ENCODE data around the gene PRUNE2.

The PRUNE2 gene

GRCh38 chr9:76609285-76610010 is 296.5 kb downstream of the PRUNE2 start:
- CTCF ChIA-PET, result interaction anchor here (0.5 kb wide), 1 partner anchor 21 kb away, joined by 4 read pairs; no protein-coding TSS in a partner anchor
- POLR2A ChIA-PET (ENCODE audit: low non-redundant PET), result no interaction called here
- H3K27ac ChIP-seq, result no peak overlapping the region
- no peak for DNase-seq (ENCODE audit: low spot score)
- no peak for TF ChIP-seq CTCF (conservative IDR thresholded peaks at IDR 0.05; ENCODE audit: low read depth)

DNA sequence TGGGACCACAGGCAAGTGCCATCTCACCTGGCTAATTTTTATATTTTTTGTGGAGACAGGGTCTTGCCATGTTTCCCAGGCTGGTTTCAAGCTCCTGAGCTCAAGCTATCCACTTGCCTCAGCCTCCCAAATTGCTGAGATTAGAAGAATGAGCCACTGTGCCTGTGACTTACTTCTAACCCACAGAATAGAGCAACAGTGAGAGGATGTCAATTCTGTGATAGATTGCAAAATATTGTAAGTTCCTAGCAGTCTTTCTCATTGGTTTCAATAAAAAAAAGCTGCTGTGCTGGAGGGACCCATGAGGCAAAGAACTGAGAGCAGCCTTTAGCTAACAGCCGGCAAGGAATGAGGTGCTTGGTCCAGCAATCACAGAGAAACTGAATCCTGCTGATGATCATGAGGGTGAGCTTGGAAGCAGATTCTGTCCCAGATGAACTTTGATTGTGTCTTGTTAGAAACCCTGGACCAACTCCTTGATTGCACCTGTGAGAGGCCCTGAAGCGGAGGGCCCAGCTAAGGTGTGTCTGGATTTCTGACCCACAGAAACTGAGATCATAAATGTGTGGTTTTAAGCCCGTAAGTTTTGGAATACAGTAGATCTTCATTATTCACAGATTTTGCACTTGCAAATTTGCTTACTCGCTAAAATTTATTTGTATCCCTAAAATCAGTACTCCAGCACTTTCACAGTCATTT is 297.2 kb downstream of the PRUNE2 start:
- no peak for TF ChIP-seq CTCF (conservative IDR thresholded peaks at IDR 0.05; ENCODE audit: low read depth)
- POLR2A ChIA-PET (ENCODE audit: low non-redundant PET), result no interaction called here
- DNase-seq (ENCODE audit: low spot score), result no peak
- CTCF ChIA-PET, result no interaction called here
- no peak overlapping the region for H3K27ac ChIP-seq

DNA sequence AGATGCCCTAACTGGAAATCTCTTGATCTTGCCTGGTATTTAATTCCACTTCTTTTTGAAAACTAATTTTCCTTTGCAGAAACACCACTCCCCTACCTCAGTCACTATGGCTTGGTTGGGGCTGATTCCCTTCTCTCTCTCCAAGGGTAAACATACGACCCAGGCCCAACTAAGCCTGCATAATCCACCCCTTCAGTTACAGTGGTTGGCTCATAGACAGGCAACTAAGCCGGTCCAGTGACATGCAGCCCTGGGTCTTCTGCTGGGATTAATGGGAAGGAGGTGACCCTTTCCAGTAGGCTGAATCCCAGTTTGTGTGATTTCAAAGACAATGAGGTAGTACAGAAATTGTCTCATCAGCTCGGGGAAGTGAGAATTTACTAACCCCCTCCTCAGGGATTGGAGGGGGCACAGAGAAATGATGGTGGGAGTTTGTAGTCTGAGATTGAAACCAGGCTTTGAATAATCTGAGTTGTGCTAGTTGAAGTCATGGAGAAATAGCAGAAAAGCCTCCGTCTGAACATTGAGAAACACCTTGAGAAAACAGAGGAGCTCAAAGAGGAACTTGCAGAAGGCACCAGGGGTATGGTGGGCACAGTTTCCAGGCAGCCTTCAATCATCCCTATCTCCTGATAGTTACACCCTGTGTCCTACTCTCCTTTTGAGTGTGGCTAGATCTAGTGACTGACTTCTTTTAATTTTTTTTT is 298.0 kb downstream of the PRUNE2 start:
- TF ChIP-seq CTCF (conservative IDR thresholded peaks at IDR 0.05; ENCODE audit: low read depth), result no peak
- no peak for DNase-seq (ENCODE audit: low spot score)
- ChIA-PET CTCF (no interaction called here), POLR2A (ENCODE audit: low non-redundant PET) (no interaction called here)
- no peak overlapping the region for H3K27ac ChIP-seq

- POLR2A ChIA-PET (ENCODE audit: low non-redundant PET), result no interaction called here
- CTCF ChIA-PET, result no interaction called here
- DNase-seq (ENCODE audit: low spot score), result no peak
- TF ChIP-seq CTCF (conservative IDR thresholded peaks at IDR 0.05; ENCODE audit: low read depth), result no peak
- H3K27ac ChIP-seq, result no peak overlapping the region
Observed at GRCh38 chr9:76605321-76605900, 300.5 kb downstream of the PRUNE2 start.

DNA sequence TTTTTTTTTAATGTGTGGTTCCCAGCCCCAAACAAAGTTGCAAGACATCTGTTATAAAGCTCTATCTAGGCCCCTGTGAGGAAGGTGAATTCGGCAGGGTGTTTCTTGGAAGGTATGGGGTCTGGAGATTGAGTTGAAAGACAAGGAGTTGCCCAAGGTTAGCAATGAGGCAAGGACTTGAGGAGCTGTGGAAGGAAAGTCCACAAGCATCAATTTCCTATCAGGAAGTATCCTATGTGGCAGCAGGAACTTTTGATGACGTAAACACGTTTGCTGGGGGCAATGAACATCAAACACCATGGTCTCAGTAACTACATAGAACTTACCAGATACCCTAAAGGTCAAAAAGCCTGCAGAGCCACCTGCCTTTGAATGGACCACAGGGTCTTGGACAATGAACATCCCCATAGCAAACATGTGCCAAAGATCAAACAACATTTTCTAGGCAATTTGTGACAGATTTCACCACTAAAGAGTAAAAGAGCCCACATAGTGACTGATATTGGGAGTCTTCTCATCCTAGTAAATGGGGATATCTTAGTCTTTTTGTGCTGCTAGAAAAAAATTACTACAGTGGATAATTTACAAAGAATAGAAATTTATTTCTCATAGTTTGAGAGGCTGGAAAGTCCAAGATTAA is 301.9 kb downstream of the PRUNE2 start:
- no peak overlapping the region for H3K27ac ChIP-seq
- DNase-seq (ENCODE audit: low spot score), result no peak
- no peak for TF ChIP-seq CTCF (conservative IDR thresholded peaks at IDR 0.05; ENCODE audit: low read depth)
- POLR2A ChIA-PET (ENCODE audit: low non-redundant PET), result interaction anchor here (0.6 kb wide), 1 partner anchor 145 kb away, joined by 3 read pairs; the partner anchor contains the start of gene GCNT1
- CTCF ChIA-PET, result no interaction called here

- no peak for TF ChIP-seq CTCF (conservative IDR thresholded peaks at IDR 0.05; ENCODE audit: low read depth)
- ChIA-PET POLR2A (ENCODE audit: low non-redundant PET) (interaction anchor here (0.6 kb wide), 1 partner anchor 144 kb away, joined by 3 read pairs; the partner anchor contains the start of gene GCNT1), CTCF (interaction anchor here (1.0 kb wide), 1 partner anchor 9 kb away, joined by 3 read pairs; no protein-coding TSS in a partner anchor)
- H3K27ac ChIP-seq, result no peak overlapping the region
- no peak for DNase-seq (ENCODE audit: low spot score)
Observed at GRCh38 chr9:76603448-76603895, 302.4 kb downstream of the PRUNE2 start.
